CD8-positive, alpha-beta memory T cell (primary cell): ENCODE data around the gene CCR1. TPM values are rescaled to one million over a fixed set of nuclear protein-coding genes. Genes with fewer than 3 reads are reported as not detected.

Experiments used
- CTCF ChIA-PET: fragments of 350-600 bp; sonication (Branson Sonifier 250); formaldehyde crosslinking; loops from one replicate; lab custom pipeline; 2021; ENCODE audit warnings: antibody characterized with exemption; lab: Charles Lee
- POLR2A ChIA-PET: fragments of 350-600 bp; sonication (Branson Sonifier 250); formaldehyde crosslinking; loops from one replicate; lab custom pipeline; 2021; ENCODE audit warnings: antibody characterized with exemption; lab: Charles Lee
- DNase-seq, 5 donors: peaks; one replicate each; pipeline versions ENCODE4 v3.0.0 to v3.0.0-alpha.2; 2020 to 2022; ENCODE audit warnings: mixed read lengths in 1 of 5
- H3K27ac ChIP-seq: one replicate; pipeline ENCODE4 v1.7.0; 2013; ENCODE audit warnings: low read depth, mild to moderate bottlenecking, low read length, moderate library complexity
- H3K27me3 ChIP-seq: 2 replicates; pipeline ENCODE4 v1.7.0; 2013; ENCODE audit warnings: low read length, mild to moderate bottlenecking; ENCODE audit not compliant: insufficient read depth, poor library complexity, severe bottlenecking
- H3K36me3 ChIP-seq: 2 replicates; pipeline ENCODE4 v1.7.0; 2013; ENCODE audit warnings: mild to moderate bottlenecking, low read length, moderate library complexity; ENCODE audit not compliant: insufficient read depth
- H3K4me1 ChIP-seq: 2 replicates; pipeline ENCODE4 v1.7.0; 2013; ENCODE audit warnings: mild to moderate bottlenecking, low read length, moderate library complexity; ENCODE audit not compliant: insufficient read depth
- H3K4me3 ChIP-seq: 2 replicates; pipeline ENCODE4 v1.7.0; 2013; ENCODE audit warnings: mild to moderate bottlenecking, low read length
- H3K9me3 ChIP-seq: 2 replicates; pipeline ENCODE4 v1.7.0; 2013; ENCODE audit warnings: mild to moderate bottlenecking, low read length
- H3K27ac Mint-ChIP-seq, 8 donors: one replicate each; pipeline ENCODE4 v1.8.0; 2020 to 2021; ENCODE audit warnings: mixed read lengths in 8 of 8, mild to moderate bottlenecking in 6 of 8, inconsistent platforms in 3 of 8, moderate library complexity in 3 of 8
- H3K27me3 Mint-ChIP-seq, 2 donors: one replicate each; pipeline ENCODE4 v1.8.0; 2020 to 2021; ENCODE audit warnings: mixed read lengths in 2 of 2, mild to moderate bottlenecking in 1 of 2, moderate library complexity in 1 of 2
- H3K36me3 Mint-ChIP-seq, 3 donors: one replicate each; pipeline ENCODE4 v1.8.0; 2020 to 2021; ENCODE audit warnings: mixed read lengths in 3 of 3, inconsistent platforms in 1 of 3, mild to moderate bottlenecking in 1 of 3
- H3K4me1 Mint-ChIP-seq, 3 donors: one replicate each; pipeline ENCODE4 v1.8.0; 2020 to 2021; ENCODE audit warnings: mixed read lengths in 3 of 3, inconsistent platforms in 1 of 3, mild to moderate bottlenecking in 1 of 3
- H3K4me3 Mint-ChIP-seq, 7 donors: one replicate each; pipeline ENCODE4 v1.8.0; 2020 to 2021; ENCODE audit warnings: mixed read lengths in 7 of 7, mild to moderate bottlenecking in 6 of 7, moderate library complexity in 4 of 7, inconsistent platforms in 2 of 7
- H3K9me3 Mint-ChIP-seq, 5 donors: one replicate each; pipeline ENCODE4 v1.8.0; 2020 to 2022; ENCODE audit warnings: mixed read lengths in 5 of 5, mild to moderate bottlenecking in 3 of 5, moderate library complexity in 2 of 5, inconsistent platforms in 1 of 5
- polyA plus RNA-seq: library from polyadenylated mRNA; unstranded; fragments of 300-500 nt; fragmentation: Illumina TruSeq; gene quantifications from one replicate; pipeline ENCODE4 v1.2.3, GENCODE V29; 2021
- total RNA-seq, 2 experiments: library from RNA; stranded (reverse); gene quantifications; one replicate each; pipeline ENCODE4 v1.2.3, GENCODE V29; 2021

Gene CCR1
- total RNA-seq = 1 to 10 TPM; 1.5 to 1.8 TPM
- polyA plus RNA-seq = 10.8 TPM

DNA sequence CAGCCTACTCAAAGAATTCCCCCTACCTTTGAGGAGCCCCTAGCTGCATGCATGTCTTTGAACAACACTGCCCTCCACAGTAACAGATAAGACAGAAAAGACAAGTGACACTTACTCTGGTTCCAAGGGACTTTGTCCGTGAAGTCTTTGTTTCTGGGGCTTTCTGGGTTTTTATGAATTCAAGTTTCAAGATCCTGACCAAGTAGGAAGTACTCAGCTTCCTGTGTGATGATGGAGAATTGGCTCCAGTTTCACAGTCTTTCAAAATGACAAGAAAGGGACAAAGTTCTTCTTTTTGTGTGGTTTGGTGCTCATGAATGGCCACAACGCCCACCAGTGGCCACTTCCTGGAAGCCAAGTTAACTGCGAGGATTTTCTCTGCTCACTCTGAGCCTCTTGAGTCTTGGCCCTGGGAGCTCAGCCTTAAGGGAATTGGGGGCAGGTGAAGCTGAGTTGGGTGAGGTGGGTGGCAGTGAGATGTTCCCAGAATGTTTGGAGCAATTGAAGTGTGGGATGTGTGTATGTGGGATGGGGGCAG is at the start of gene CCR1:
CCR1 (minus strand) TSS at position 147 of the 538 bp plus-strand sequence. CDS start 4,000 bp downstream, outside the sequence.
- Mint-ChIP-seq H3K4me3 (peak within 1 kb of the TSS; percentile 55 to 94 (median 88)), H3K4me1 (peaks cover 42 to 62% (median 54%) of the 10 kb centered on the region in 3 donors)
- no peak within 1 kb of the TSS for H3K27ac ChIP-seq

DNA sequence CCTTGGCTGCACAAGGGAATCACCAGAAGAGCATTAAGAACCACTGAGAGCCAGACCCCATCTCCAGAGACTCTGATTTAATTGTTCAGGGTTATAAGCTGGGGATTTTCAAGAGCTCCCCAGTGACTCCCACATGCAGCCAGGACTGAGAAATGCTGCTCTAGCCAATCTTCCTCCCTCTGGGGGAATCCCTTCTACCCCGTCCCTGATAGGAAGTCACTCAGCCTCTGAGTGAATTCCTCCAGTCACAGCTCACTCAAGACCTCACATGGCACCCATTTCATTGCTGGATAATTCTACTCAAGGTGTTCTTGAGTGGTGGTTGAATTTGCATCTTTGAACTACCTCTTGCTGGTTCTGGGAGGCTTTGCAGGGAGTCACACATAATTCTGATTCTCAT is 44.9 kb upstream of the CCR1 start:
- CTCF ChIA-PET = no interaction called here

More for the DNA sequence above, at the start of gene CCR1:
- Histone ChIP-seq H3K4me3 (no peak within 1 kb of the TSS), H3K9me3 (no peaks in the 10 kb centered on the region), H3K4me1 (peaks cover 30% of the 10 kb centered on the region), H3K27me3 (no peaks in the 10 kb centered on the region), H3K36me3 (no peaks in the 10 kb centered on the region)
- H3K9me3 Mint-ChIP-seq = no peaks in the 10 kb centered on the region
- CTCF ChIA-PET = interaction anchor here (0.8 to 3.0 kb wide), 15 partner anchors 9 to 269 kb away, joined by 3 to 32 read pairs (median 4); partner anchors contain the start of gene CCR5
- peaks cover 0 to 4% (median 3%) of the 10 kb centered on the region in 3 donors for H3K36me3 Mint-ChIP-seq
- H3K27ac Mint-ChIP-seq = peak within 1 kb of the TSS; percentile 75 to 97 (median 87)
- POLR2A ChIA-PET = no interaction called here
- peak in 4 of 5 donors; percentile 6 to 61 (median 36) for DNase-seq
- H3K27me3 Mint-ChIP-seq = no peaks in the 10 kb centered on the region

DNA sequence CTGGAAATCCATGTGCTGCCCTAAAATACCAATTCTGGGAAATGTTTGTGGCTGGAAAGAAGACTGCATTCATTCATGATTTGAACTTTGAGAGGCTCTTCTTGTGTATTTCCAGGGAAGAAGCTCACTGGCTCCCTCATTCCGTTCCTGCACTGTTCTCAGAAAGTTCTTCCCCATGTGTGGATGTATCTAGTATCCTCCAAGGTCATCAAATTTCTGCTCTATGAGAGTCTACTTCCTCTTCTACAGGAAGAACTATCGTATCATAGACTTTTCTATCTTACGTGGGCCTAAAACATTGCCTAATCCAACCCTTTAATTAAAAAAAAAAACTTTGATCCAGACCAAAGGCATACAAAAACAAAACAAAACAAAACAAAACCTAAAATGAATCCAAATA is 37.0 kb upstream of the CCR1 start:
- Mint-ChIP-seq H3K9me3 (no peaks in the 10 kb centered on the region), H3K36me3 (no peaks in the 10 kb centered on the region), H3K27me3 (peaks cover 0 to 1% of the 10 kb centered on the region in 2 donors), H3K4me3 (no peak overlapping the region), H3K27ac (no peak overlapping the region), H3K4me1 (peaks cover 5 to 8% (median 7%) of the 10 kb centered on the region in 3 donors)
- H3K9me3 ChIP-seq = no peaks in the 10 kb centered on the region
- ChIA-PET POLR2A (no interaction called here), CTCF (interaction anchor here (0.7 kb wide), 1 partner anchor 39 kb away, joined by 3 read pairs; no protein-coding TSS in a partner anchor)
- no peaks in the 10 kb centered on the region for H3K36me3 ChIP-seq
- H3K27ac ChIP-seq = no peak overlapping the region
- DNase-seq = no peak
- no peaks in the 10 kb centered on the region for H3K27me3 ChIP-seq
- H3K4me1 ChIP-seq = no peaks in the 10 kb centered on the region
- no peak overlapping the region for H3K4me3 ChIP-seq

More for the DNA sequence above, 44.9 kb upstream of the CCR1 start:
- H3K36me3 Mint-ChIP-seq = peaks cover 0 to 5% (median 0%) of the 10 kb centered on the region in 3 donors
- Histone ChIP-seq H3K36me3 (no peaks in the 10 kb centered on the region), H3K27ac (no peak overlapping the region), H3K27me3 (no peaks in the 10 kb centered on the region), H3K4me3 (no peak overlapping the region), H3K9me3 (no peaks in the 10 kb centered on the region), H3K4me1 (no peaks in the 10 kb centered on the region)
- H3K4me3 Mint-ChIP-seq = no peak overlapping the region
- no peaks in the 10 kb centered on the region for H3K9me3 Mint-ChIP-seq
- H3K4me1 Mint-ChIP-seq = no peaks in the 10 kb centered on the region
- DNase-seq = no peak
- H3K27me3 Mint-ChIP-seq = no peaks in the 10 kb centered on the region
- H3K27ac Mint-ChIP-seq = peak overlapping the region in 1 of 8 donors; percentile 59
- POLR2A ChIA-PET = interaction anchor here (0.7 kb wide), 1 partner anchor 111 kb away, joined by 3 read pairs; no protein-coding TSS in a partner anchor

DNA sequence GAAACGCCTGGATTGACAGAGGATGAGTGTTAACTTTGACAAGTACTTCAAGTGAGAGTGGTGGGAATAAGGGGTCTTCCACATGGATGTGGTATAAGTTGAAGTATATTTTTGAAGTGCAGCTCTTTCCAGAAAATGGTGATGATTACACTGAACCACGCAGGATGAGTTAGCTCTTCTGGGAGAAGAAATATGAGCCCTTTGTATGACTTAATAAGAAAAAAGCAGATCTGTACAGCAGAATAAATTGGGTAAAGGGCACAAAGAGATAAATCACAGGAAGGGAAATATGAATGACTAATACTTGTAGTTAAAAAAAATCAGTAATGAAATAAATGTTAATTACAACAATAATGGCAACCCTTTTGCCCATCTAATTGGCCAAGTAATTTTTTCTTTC is 35.4 kb upstream of the CCR1 start:
- Histone ChIP-seq H3K36me3 (no peaks in the 10 kb centered on the region), H3K9me3 (no peaks in the 10 kb centered on the region), H3K27ac (no peak overlapping the region), H3K4me3 (no peak overlapping the region), H3K27me3 (no peaks in the 10 kb centered on the region), H3K4me1 (no peaks in the 10 kb centered on the region)
- no peak for DNase-seq
- Mint-ChIP-seq H3K9me3 (no peaks in the 10 kb centered on the region), H3K4me1 (peaks cover 5 to 8% (median 7%) of the 10 kb centered on the region in 3 donors), H3K27ac (peak overlapping the region in 1 of 8 donors; percentile 9), H3K27me3 (peaks cover 0 to 1% of the 10 kb centered on the region in 2 donors), H3K36me3 (no peaks in the 10 kb centered on the region), H3K4me3 (no peak overlapping the region)
- ChIA-PET POLR2A (no interaction called here), CTCF (no interaction called here)

DNA sequence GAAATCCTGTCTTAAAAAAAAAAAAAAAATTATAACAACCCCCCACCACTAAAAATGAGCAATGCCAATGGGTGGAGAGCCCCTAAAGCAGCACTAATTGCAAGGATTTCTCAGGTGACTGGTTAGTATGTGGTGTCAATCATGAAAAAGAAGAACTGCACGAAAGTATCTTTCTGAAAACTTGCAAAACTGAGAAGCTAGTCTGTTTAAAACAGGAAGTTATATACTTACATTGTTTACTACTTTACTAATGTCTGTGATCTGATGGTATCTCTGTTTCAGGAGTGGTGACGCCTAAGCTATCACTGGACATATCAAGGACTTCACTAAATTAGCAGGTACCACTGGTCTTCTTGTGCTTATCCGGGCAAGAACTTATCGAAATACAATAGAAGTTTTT is 34.0 kb upstream of the CCR1 start, which contains the start of gene CCR3:
CCR3 (plus strand) TSS at position 341 of the 400 bp plus-strand sequence. CDS start 22,699 bp downstream, outside the sequence.
- Histone ChIP-seq H3K36me3 (no peaks in the 10 kb centered on the region), H3K9me3 (no peaks in the 10 kb centered on the region), H3K4me3 (no peak within 1 kb of the TSS), H3K27me3 (no peaks in the 10 kb centered on the region), H3K27ac (no peak within 1 kb of the TSS), H3K4me1 (no peaks in the 10 kb centered on the region)
- H3K27me3 Mint-ChIP-seq = peaks cover 0 to 1% of the 10 kb centered on the region in 2 donors
- no peak for DNase-seq
- peak within 1 kb of the TSS in 1 of 7 donors; percentile 21 for H3K4me3 Mint-ChIP-seq
- peak within 1 kb of the TSS in 5 of 8 donors; percentile 0 to 42 (median 34) for H3K27ac Mint-ChIP-seq
- H3K36me3 Mint-ChIP-seq = no peaks in the 10 kb centered on the region
- H3K4me1 Mint-ChIP-seq = peaks cover 8 to 14% (median 11%) of the 10 kb centered on the region in 3 donors
- H3K9me3 Mint-ChIP-seq = no peaks in the 10 kb centered on the region
- ChIA-PET POLR2A (no interaction called here), CTCF (no interaction called here)

DNA sequence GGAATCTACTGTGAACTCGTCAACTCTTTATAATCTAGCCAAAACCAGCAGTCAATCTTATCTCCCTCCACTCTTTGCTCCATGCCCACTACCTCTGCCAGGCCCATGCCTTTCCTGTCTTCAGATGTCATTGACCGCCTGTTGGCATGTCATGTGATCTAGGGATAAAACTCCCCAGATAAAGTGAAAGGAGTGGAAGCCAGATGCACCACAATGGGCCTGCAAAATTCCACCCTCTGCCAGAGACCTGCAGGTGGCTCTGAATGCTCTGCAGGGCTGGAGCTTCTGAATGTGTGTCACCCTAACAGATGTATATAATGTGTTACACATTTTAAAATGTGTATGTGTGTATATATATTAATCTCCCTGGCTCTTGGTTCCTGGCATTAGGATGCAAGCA is 31.8 kb upstream of the CCR1 start:
- Histone ChIP-seq H3K9me3 (no peaks in the 10 kb centered on the region), H3K27ac (no peak overlapping the region), H3K4me3 (no peak overlapping the region), H3K4me1 (no peaks in the 10 kb centered on the region), H3K36me3 (no peaks in the 10 kb centered on the region), H3K27me3 (no peaks in the 10 kb centered on the region)
- H3K4me3 Mint-ChIP-seq = no peak overlapping the region
- ChIA-PET CTCF (no interaction called here), POLR2A (no interaction called here)
- no peak for DNase-seq
- no peak overlapping the region for H3K27ac Mint-ChIP-seq
- peaks cover 17 to 31% (median 24%) of the 10 kb centered on the region in 3 donors for H3K4me1 Mint-ChIP-seq
- H3K27me3 Mint-ChIP-seq = peaks cover 0 to 1% of the 10 kb centered on the region in 2 donors
- no peaks in the 10 kb centered on the region for H3K36me3 Mint-ChIP-seq
- no peaks in the 10 kb centered on the region for H3K9me3 Mint-ChIP-seq

DNA sequence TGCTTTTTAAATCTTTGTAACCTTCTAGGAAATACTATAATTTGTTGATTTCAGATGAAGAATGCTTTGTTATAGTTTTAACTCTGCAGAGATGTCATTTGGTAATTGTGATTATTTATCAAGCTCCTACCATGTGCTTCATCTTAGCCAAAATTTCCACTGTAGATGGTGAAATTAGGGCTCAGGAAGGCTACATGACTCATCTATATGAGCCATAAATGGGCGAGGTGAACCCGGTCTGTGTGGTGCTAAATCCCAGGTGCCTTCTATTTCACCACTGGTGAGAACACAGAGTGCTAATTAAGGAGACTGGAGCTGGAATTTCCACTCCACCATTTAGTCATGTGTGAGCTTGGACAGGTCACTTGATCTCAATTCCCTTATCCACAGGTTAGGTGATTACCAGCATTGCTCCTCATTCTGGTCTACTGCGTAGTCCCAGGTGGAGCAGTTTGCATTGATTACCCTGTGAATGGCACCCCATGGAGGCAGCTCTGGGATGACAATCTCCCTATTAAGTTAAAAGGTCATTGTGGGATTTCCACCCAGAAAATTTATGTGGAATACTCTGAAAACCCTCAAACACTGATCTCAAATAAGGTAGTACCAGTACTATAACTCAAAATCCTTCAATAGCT is 31.3 kb upstream of the CCR1 start:
- no peak for DNase-seq
- Histone ChIP-seq H3K9me3 (no peaks in the 10 kb centered on the region), H3K36me3 (no peaks in the 10 kb centered on the region), H3K27ac (no peak overlapping the region), H3K4me3 (no peak overlapping the region), H3K27me3 (no peaks in the 10 kb centered on the region), H3K4me1 (no peaks in the 10 kb centered on the region)
- ChIA-PET CTCF (no interaction called here), POLR2A (no interaction called here)
- H3K27ac Mint-ChIP-seq = no peak overlapping the region
- H3K36me3 Mint-ChIP-seq = no peaks in the 10 kb centered on the region
- no peak overlapping the region for H3K4me3 Mint-ChIP-seq
- H3K9me3 Mint-ChIP-seq = no peaks in the 10 kb centered on the region
- H3K4me1 Mint-ChIP-seq = peaks cover 17 to 31% (median 24%) of the 10 kb centered on the region in 3 donors
- peaks cover 0 to 1% of the 10 kb centered on the region in 2 donors for H3K27me3 Mint-ChIP-seq

DNA sequence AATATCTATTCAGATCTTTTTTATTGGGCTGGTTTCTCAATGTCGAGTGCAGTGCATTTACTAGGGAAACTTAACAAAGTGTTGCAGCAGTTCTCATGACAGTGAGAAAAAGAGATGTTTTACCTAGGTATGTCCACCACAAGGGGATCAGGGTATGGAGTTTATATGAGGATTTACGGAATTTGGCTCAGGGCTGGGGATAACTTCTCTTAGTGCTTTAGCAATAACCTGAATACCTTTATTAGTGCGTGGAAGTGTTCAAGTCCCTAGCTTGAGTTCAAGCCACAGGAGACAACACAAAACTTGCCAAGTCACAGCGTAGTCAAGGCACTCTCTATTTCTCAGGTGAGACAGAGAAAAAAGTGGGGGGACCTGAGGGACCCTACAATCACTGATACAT is 30.3 kb upstream of the CCR1 start:
- CTCF ChIA-PET = interaction anchor here (1.3 kb wide), 1 partner anchor 130 kb away, joined by 3 read pairs; no protein-coding TSS in a partner anchor
- no peaks in the 10 kb centered on the region for H3K27me3 ChIP-seq
- DNase-seq = no peak
- H3K27ac Mint-ChIP-seq = peak overlapping the region in 1 of 8 donors; percentile 5
- no peak overlapping the region for H3K4me3 ChIP-seq
- H3K4me1 ChIP-seq = no peaks in the 10 kb centered on the region
- H3K27ac ChIP-seq = no peak overlapping the region
- no peaks in the 10 kb centered on the region for H3K36me3 ChIP-seq
- no peaks in the 10 kb centered on the region for H3K36me3 Mint-ChIP-seq
- H3K27me3 Mint-ChIP-seq = no peaks in the 10 kb centered on the region
- POLR2A ChIA-PET = no interaction called here
- no peak overlapping the region for H3K4me3 Mint-ChIP-seq
- H3K9me3 ChIP-seq = no peaks in the 10 kb centered on the region
- no peaks in the 10 kb centered on the region for H3K9me3 Mint-ChIP-seq
- H3K4me1 Mint-ChIP-seq = peaks cover 17 to 31% (median 24%) of the 10 kb centered on the region in 3 donors
